Choroid plexus epithelial cell (primary cell): ENCODE measurements around the gene GLRX2.
"Not testable (repeated sequence)": the region's sequence is repeated elsewhere in the genome, so short reads cannot be mapped to it uniquely, and the experiment has no call there.

Experiments used
- DNase-seq: peaks from one replicate; pipeline ENCODE4 v3.0.0-alpha.2; 2010; ENCODE audit warnings: low read depth
- H3K4me3 ChIP-seq: 2 replicates; pipeline ENCODE4 v1.5.1; 2011; ENCODE audit warnings: low read depth, mild to moderate bottlenecking, control low read depth, low read length, moderate library complexity
- CTCF ChIP-seq: conservative IDR thresholded peaks from 2 replicates; pipeline ENCODE4 v1.5.1; 2011; ENCODE audit warnings: low read depth, mild to moderate bottlenecking, control low read depth, inconsistent platforms, low read length, moderate library complexity

Gene GLRX2

GRCh38 chr1:193059282-193060114 is 45.7 kb downstream of the GLRX2 start, which contains the start of the genes RO60 and UCHL5:
Gene RO60, plus strand, starts transcription at chr1:193059612. Its CDS starts 9,443 bp downstream, at chr1:193069055.
Gene UCHL5, minus strand, starts transcription at chr1:193059360. Its CDS starts 100 bp downstream, at chr1:193059260.
- H3K4me3 ChIP-seq = peak within 1 kb of the TSS; percentile 94
- TF ChIP-seq CTCF = peak; percentile 8
- DNase-seq = peak; percentile 99

- peak overlapping the region; percentile 94 for H3K4me3 ChIP-seq
- TF ChIP-seq CTCF = no peak
- DNase-seq = peak; percentile 62
These were observed 46.5 kb downstream of the GLRX2 start for GRCh38 chr1:193058529-193059281.

- H3K4me3 ChIP-seq = no peak overlapping the region
- no peak for DNase-seq
- TF ChIP-seq CTCF = no peak
These were observed 51.0 kb downstream of the GLRX2 start for GRCh38 chr1:193054169-193054675.

- not testable (repeated sequence) for H3K4me3 ChIP-seq, DNase-seq
These were observed 56.3 kb downstream of the GLRX2 start for GRCh38 chr1:193048913-193049312.
